ENCODE results near the gene PLPP1.

PLPP1 gene

GRCh38 chr5:55472642-55473041 is 62.1 kb downstream of the PLPP1 start:
- TF ChIP-seq CTCF (IDR thresholded peaks at IDR 0.05) = no peak
- Histone ChIP-seq H3K4me1 (ENCODE audit: control insufficient read depth in 1 of 2, insufficient read depth in 1 of 2, low read depth in 1 of 2, low read length in 1 of 2) (no peaks in the 10 kb centered on the region), H3K36me3 (no peaks in the 10 kb centered on the region)

GRCh38 chr5:55471468-55471867 is 63.3 kb downstream of the PLPP1 start:
- Histone ChIP-seq H3K4me3 (ENCODE audit: low read depth in 1 of 2, low read length in 1 of 2) (no peak overlapping the region), H3K27me3 (no peaks in the 10 kb centered on the region), H3K4me1 (ENCODE audit: control insufficient read depth in 1 of 2, insufficient read depth in 1 of 2, low read depth in 1 of 2, low read length in 1 of 2) (no peaks in the 10 kb centered on the region), H3K27ac (no peak overlapping the region), H3K9me3 (no peaks in the 10 kb centered on the region), H3K36me3 (no peaks in the 10 kb centered on the region)
- TF ChIP-seq CTCF (IDR thresholded peaks at IDR 0.05) = no peak

More at GRCh38 chr5:55472642-55473041, 62.1 kb downstream of the PLPP1 start:
- H3K4me3 ChIP-seq (ENCODE audit: low read depth in 1 of 2, low read length in 1 of 2) = no peak overlapping the region
- H3K9me3 ChIP-seq = no peaks in the 10 kb centered on the region
- H3K27ac ChIP-seq = no peak overlapping the region
- no peaks in the 10 kb centered on the region for H3K27me3 ChIP-seq

- no peaks in the 10 kb centered on the region for H3K27me3 ChIP-seq
- no peak overlapping the region for H3K27ac ChIP-seq
- H3K9me3 ChIP-seq = no peaks in the 10 kb centered on the region
- no peaks in the 10 kb centered on the region for H3K4me1 ChIP-seq (ENCODE audit: control insufficient read depth in 1 of 2, insufficient read depth in 1 of 2, low read depth in 1 of 2, low read length in 1 of 2)
- TF ChIP-seq CTCF (IDR thresholded peaks at IDR 0.05) = no peak
- H3K4me3 ChIP-seq (ENCODE audit: low read depth in 1 of 2, low read length in 1 of 2) = no peak overlapping the region
- no peaks in the 10 kb centered on the region for H3K36me3 ChIP-seq
Observed at GRCh38 chr5:55470282-55470681, 64.5 kb downstream of the PLPP1 start.

GRCh38 chr5:55469839-55470238 is 64.9 kb downstream of the PLPP1 start:
- Histone ChIP-seq H3K36me3 (no peaks in the 10 kb centered on the region), H3K4me3 (ENCODE audit: low read depth in 1 of 2, low read length in 1 of 2) (no peak overlapping the region), H3K9me3 (no peaks in the 10 kb centered on the region), H3K27ac (no peak overlapping the region), H3K27me3 (no peaks in the 10 kb centered on the region), H3K4me1 (ENCODE audit: control insufficient read depth in 1 of 2, insufficient read depth in 1 of 2, low read depth in 1 of 2, low read length in 1 of 2) (no peaks in the 10 kb centered on the region)
- no peak for TF ChIP-seq CTCF (IDR thresholded peaks at IDR 0.05)

GRCh38 chr5:55467862-55468551 is 66.8 kb downstream of the PLPP1 start:
- no peak overlapping the region for H3K27ac ChIP-seq
- no peaks in the 10 kb centered on the region for H3K4me1 ChIP-seq (ENCODE audit: control insufficient read depth in 1 of 2, insufficient read depth in 1 of 2, low read depth in 1 of 2, low read length in 1 of 2)
- no peaks in the 10 kb centered on the region for H3K9me3 ChIP-seq
- TF ChIP-seq CTCF (IDR thresholded peaks at IDR 0.05) = no peak
- no peaks in the 10 kb centered on the region for H3K27me3 ChIP-seq
- H3K4me3 ChIP-seq (ENCODE audit: low read depth in 1 of 2, low read length in 1 of 2) = no peak overlapping the region
- no peaks in the 10 kb centered on the region for H3K36me3 ChIP-seq
